Measurements from ENCODE around the gene GCC1.
"Not testable (repeated sequence)": the region's sequence is repeated elsewhere in the genome, so short reads cannot be mapped to it uniquely, and the experiment has no call there.

The GCC1 gene

GRCh38 chr7:127588697-127589482 lies 3.5 kb upstream of the GCC1 start:
- peak; percentile 18 for DNase-seq

- peak; percentile 82 for DNase-seq
Observed at GRCh38 chr7:127588019-127588696, 2.8 kb upstream of the GCC1 start, which contains the start of gene ARF5. Gene ARF5 (plus strand): TSS chr7:127588411. CDS start chr7:127588499, 88 bp downstream.

- DNase-seq: no peak
Observed at GRCh38 chr7:127587663-127588018, 2.2 kb upstream of the GCC1 start.

GRCh38 chr7:127586346-127586745 lies 950 bp upstream of the GCC1 start:
- DNase-seq: no peak

GRCh38 chr7:127584648-127585043 lies 750 bp downstream of the GCC1 start:
- no peak for DNase-seq

GRCh38 chr7:127582361-127582760 lies 3.0 kb downstream of the GCC1 start:
- no peak for DNase-seq

GRCh38 chr7:127581716-127582115 lies 3.7 kb downstream of the GCC1 start:
- DNase-seq: no peak

GRCh38 chr7:127580612-127581011 lies 4.8 kb downstream of the GCC1 start:
- no peak for DNase-seq

- DNase-seq: no peak
Observed at GRCh38 chr7:127578711-127579275, 6.6 kb downstream of the GCC1 start.

GRCh38 chr7:127578036-127578684 lies 7.2 kb downstream of the GCC1 start:
- DNase-seq: no peak

GRCh38 chr7:127571741-127572505 lies 13.5 kb downstream of the GCC1 start:
- DNase-seq: no peak

- DNase-seq: not testable (repeated sequence)
Observed at GRCh38 chr7:127568034-127568433, 17.4 kb downstream of the GCC1 start.

GRCh38 chr7:127566242-127566641 lies 19.2 kb downstream of the GCC1 start:
- DNase-seq: no peak

GRCh38 chr7:127557803-127558202 lies 27.6 kb downstream of the GCC1 start:
- DNase-seq: no peak

GRCh38 chr7:127556404-127556803 lies 29.0 kb downstream of the GCC1 start:
- DNase-seq: no peak

- no peak for DNase-seq
Observed at GRCh38 chr7:127551941-127552340, 33.5 kb downstream of the GCC1 start.

- DNase-seq: no peak
Observed at GRCh38 chr7:127550247-127550646, 35.1 kb downstream of the GCC1 start.

GRCh38 chr7:127546313-127546712 lies 39.1 kb downstream of the GCC1 start:
- no peak for DNase-seq

GRCh38 chr7:127541548-127541947 lies 43.8 kb downstream of the GCC1 start:
- DNase-seq: no peak

- not testable (repeated sequence) for DNase-seq
Observed at GRCh38 chr7:127540461-127540860, 44.9 kb downstream of the GCC1 start.

- DNase-seq: no peak
Observed at GRCh38 chr7:127539116-127539515, 46.3 kb downstream of the GCC1 start.

- no peak for DNase-seq
Observed at GRCh38 chr7:127536741-127537140, 48.7 kb downstream of the GCC1 start.

- DNase-seq: no peak
Observed at GRCh38 chr7:127536394-127536691, 49.1 kb downstream of the GCC1 start.
